CD4-positive, alpha-beta T cell (primary cell): ENCODE results near the gene FBXW11. TPM values are rescaled to one million over a fixed set of nuclear protein-coding genes. Genes with fewer than 3 reads are reported as not detected.

Source experiments
- ATAC-seq: fragments of 200-7000 bp; cut with Tn5 transposase; one replicate; pipeline ENCODE4 v1.10.0; 2022; ENCODE audit warnings: mild to moderate bottlenecking; ENCODE audit not compliant: poor library complexity
- CTCF ChIA-PET: fragments of 350-600 bp; sonication (Branson Sonifier 250); formaldehyde crosslinking; loops from one replicate; lab custom pipeline; 2021; ENCODE audit warnings: antibody characterized with exemption, inconsistent platforms; lab: Charles Lee
- POLR2A ChIA-PET: fragments of 350-600 bp; sonication (Branson Sonifier 250); formaldehyde crosslinking; loops from one replicate; lab custom pipeline; 2021; ENCODE audit warnings: antibody characterized with exemption, inconsistent platforms; lab: Charles Lee
- DNase-seq, 14 experiments: peaks; one replicate each; pipeline ENCODE4 v3.0.0-alpha.2; 2013 to 2020; ENCODE audit warnings: mixed read lengths in 2 of 14
- H3K27ac ChIP-seq, 2 donors: one replicate each; pipeline versions ENCODE4 v1.5.1 to v1.7.0; 2013; ENCODE audit warnings: low read length in 2 of 2, low read depth in 1 of 2, mild to moderate bottlenecking in 1 of 2
- H3K27me3 ChIP-seq, 2 experiments: 1 replicate in 1 of 2; 2 replicates in 1 of 2; pipeline versions ENCODE4 v1.6.1 to v1.7.0; 2013; ENCODE audit warnings: low read length in 2 of 2, control low read depth in 1 of 2, mild to moderate bottlenecking in 1 of 2, moderate library complexity in 1 of 2; ENCODE audit not compliant: insufficient read depth in 2 of 2, control insufficient read depth in 1 of 2
- H3K36me3 ChIP-seq: one replicate; pipeline ENCODE4 v1.6.1; 2013; ENCODE audit warnings: low read length, control low read depth; ENCODE audit not compliant: insufficient read depth
- H3K4me1 ChIP-seq: one replicate; pipeline ENCODE4 v1.6.1; 2013; ENCODE audit warnings: low read length, control low read depth; ENCODE audit not compliant: insufficient read depth
- H3K4me3 ChIP-seq: one replicate; pipeline ENCODE4 v1.5.1; 2013; ENCODE audit warnings: mild to moderate bottlenecking, low read length, moderate library complexity
- H3K9me3 ChIP-seq, 2 experiments: 1 replicate in 1 of 2; 2 replicates in 1 of 2; pipeline versions ENCODE4 v1.6.1 to v1.7.0; 2013; ENCODE audit warnings: low read length in 2 of 2, mild to moderate bottlenecking in 2 of 2, control low read depth in 1 of 2, moderate library complexity in 1 of 2; ENCODE audit not compliant: control insufficient read depth in 1 of 2, insufficient read depth in 1 of 2
- H3K27ac Mint-ChIP-seq: one replicate; pipeline ENCODE4 v1.8.0; 2020; ENCODE audit warnings: mixed read lengths
- H3K27me3 Mint-ChIP-seq: one replicate; pipeline ENCODE4 v1.8.0; 2021; ENCODE audit warnings: mixed read lengths
- H3K36me3 Mint-ChIP-seq: one replicate; pipeline ENCODE4 v1.8.0; 2021; ENCODE audit warnings: low read depth, mixed read lengths
- H3K4me1 Mint-ChIP-seq: one replicate; pipeline ENCODE4 v1.8.0; 2021; ENCODE audit warnings: low read depth, mixed read lengths
- H3K4me3 Mint-ChIP-seq: one replicate; pipeline ENCODE4 v1.8.0; 2020; ENCODE audit warnings: mild to moderate bottlenecking, mixed read lengths
- H3K9me3 Mint-ChIP-seq: one replicate; pipeline ENCODE4 v1.8.0; 2020; ENCODE audit warnings: mixed read lengths
- intact Hi-C, 2 experiments: fragments of 100-400 bp; cut with DNase I in 1 of 2; cut with micrococcal nuclease in 1 of 2; formaldehyde crosslinking; loops; one replicate each; pipeline versions ENCODE4 v1.15.1 to v1.9.0; 2023 to 2025; cut with DNase I, micrococcal nuclease
- total RNA-seq, 174 experiments: library from RNA in 2 of 174; stranded (reverse) in 2 of 174; gene quantifications; one replicate each; pipeline ENCODE4 v1.2.3 and lab custom pipeline; 2021 to 2026
- TF ChIP-seq, protein P1 (sequence below): fragments of 200-600 bp; IDR thresholded peaks from one replicate; pipeline ENCODE4 v1.8.0; 2022; ENCODE audit warnings: antibody characterized with exemption, mild to moderate bottlenecking

Gene FBXW11
- total RNA-seq, 2 experiments from 2014 or later = 20.9 to 24.0 TPM

DNA sequence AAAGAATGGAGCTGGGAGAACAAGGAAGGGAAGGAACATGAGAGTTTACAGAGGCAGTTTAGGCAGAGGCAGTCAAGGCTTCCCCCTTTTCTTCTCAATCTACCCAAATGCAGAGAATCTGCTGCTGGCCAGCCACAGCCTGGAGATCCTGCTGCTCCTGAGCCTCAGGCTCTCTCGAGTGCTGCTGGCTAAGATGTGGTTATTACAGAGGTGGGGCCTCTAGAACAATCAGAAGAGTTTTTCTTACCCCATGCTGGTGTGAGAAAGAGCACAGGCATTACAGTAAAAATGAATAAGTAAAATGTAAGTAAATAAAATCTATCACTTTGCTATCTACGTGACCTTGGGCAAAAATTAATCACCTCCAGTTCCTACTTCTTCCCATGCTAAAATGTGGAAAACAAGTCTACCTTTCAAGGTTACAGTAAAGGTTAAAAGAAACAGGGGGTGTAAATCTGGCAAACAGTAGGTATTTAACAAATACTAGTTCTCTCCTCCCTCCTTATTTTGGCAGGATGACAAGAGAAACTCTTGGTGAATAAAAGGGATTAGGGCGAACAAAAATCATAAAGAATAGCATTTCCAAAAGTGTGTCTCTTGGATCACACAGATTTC, 31.1 kb downstream of the FBXW11 start:
- H3K9me3 ChIP-seq = peaks cover 0 to 13% of the 10 kb centered on the region in 2 experiments
- no peaks in the 10 kb centered on the region for H3K9me3 Mint-ChIP-seq
- no peaks in the 10 kb centered on the region for H3K27me3 ChIP-seq
- H3K36me3 Mint-ChIP-seq = peaks cover 65% of the 10 kb centered on the region
- H3K4me1 Mint-ChIP-seq = peaks cover 66% of the 10 kb centered on the region
- no peak overlapping the region for H3K4me3 Mint-ChIP-seq
- intact Hi-C loops = no loop called here
- H3K27ac ChIP-seq = no peak overlapping the region
- no peak for ATAC-seq
- no peak for DNase-seq
- H3K27ac Mint-ChIP-seq = peak overlapping the region; percentile 12
- no peak overlapping the region for H3K4me3 ChIP-seq
- CTCF ChIA-PET = no interaction called here
- H3K4me1 ChIP-seq = no peaks in the 10 kb centered on the region
- peaks cover 5% of the 10 kb centered on the region for H3K36me3 ChIP-seq
- POLR2A ChIA-PET = no interaction called here
- H3K27me3 Mint-ChIP-seq = no peaks in the 10 kb centered on the region
- TF ChIP-seq, protein P1, sequence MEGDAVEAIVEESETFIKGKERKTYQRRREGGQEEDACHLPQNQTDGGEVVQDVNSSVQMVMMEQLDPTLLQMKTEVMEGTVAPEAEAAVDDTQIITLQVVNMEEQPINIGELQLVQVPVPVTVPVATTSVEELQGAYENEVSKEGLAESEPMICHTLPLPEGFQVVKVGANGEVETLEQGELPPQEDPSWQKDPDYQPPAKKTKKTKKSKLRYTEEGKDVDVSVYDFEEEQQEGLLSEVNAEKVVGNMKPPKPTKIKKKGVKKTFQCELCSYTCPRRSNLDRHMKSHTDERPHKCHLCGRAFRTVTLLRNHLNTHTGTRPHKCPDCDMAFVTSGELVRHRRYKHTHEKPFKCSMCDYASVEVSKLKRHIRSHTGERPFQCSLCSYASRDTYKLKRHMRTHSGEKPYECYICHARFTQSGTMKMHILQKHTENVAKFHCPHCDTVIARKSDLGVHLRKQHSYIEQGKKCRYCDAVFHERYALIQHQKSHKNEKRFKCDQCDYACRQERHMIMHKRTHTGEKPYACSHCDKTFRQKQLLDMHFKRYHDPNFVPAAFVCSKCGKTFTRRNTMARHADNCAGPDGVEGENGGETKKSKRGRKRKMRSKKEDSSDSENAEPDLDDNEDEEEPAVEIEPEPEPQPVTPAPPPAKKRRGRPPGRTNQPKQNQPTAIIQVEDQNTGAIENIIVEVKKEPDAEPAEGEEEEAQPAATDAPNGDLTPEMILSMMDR = no peak

- Histone ChIP-seq H3K27ac (no peak overlapping the region), H3K9me3 (peaks cover 0 to 3% of the 10 kb centered on the region in 2 experiments), H3K4me1 (peaks cover 4% of the 10 kb centered on the region), H3K36me3 (peaks cover 5% of the 10 kb centered on the region), H3K4me3 (no peak overlapping the region), H3K27me3 (no peaks in the 10 kb centered on the region)
- intact Hi-C loops = loop anchor here in 1 of 2 experiments (2.0 kb wide), 1 partner anchor 54 kb away; no protein-coding TSS in a partner anchor
- CTCF ChIA-PET = no interaction called here
- DNase-seq (no peak), ATAC-seq (no peak)
- no peaks in the 10 kb centered on the region for H3K27me3 Mint-ChIP-seq
- peaks cover 66% of the 10 kb centered on the region for H3K4me1 Mint-ChIP-seq
- peaks cover 38% of the 10 kb centered on the region for H3K36me3 Mint-ChIP-seq
- H3K4me3 Mint-ChIP-seq = no peak overlapping the region
- POLR2A ChIA-PET = no interaction called here
- no peaks in the 10 kb centered on the region for H3K9me3 Mint-ChIP-seq
- H3K27ac Mint-ChIP-seq = peak overlapping the region; percentile 16
- TF ChIP-seq, protein P1 = no peak
Measured at GRCh38 chr5:171970826-171971225, 35.6 kb downstream of the FBXW11 start.

GRCh38 chr5:171969288-171969880, 37.1 kb downstream of the FBXW11 start:
- no peaks in the 10 kb centered on the region for H3K27me3 Mint-ChIP-seq
- H3K4me1 ChIP-seq = peaks cover 8% of the 10 kb centered on the region

More at GRCh38 chr5:171969288-171969880, 37.1 kb downstream of the FBXW11 start:
- ChIA-PET POLR2A (no interaction called here), CTCF (no interaction called here)
- TF ChIP-seq, protein P1 = no peak
- no peaks in the 10 kb centered on the region for H3K27me3 ChIP-seq
- H3K9me3 ChIP-seq = peaks cover 0 to 3% of the 10 kb centered on the region in 2 experiments
- no peak overlapping the region for H3K4me3 Mint-ChIP-seq
- ATAC-seq (no peak), DNase-seq (no peak)
- H3K27ac ChIP-seq = no peak overlapping the region
- H3K27ac Mint-ChIP-seq = no peak overlapping the region
- peaks cover 29% of the 10 kb centered on the region for H3K36me3 Mint-ChIP-seq
- peaks cover 66% of the 10 kb centered on the region for H3K4me1 Mint-ChIP-seq
- peaks cover 2% of the 10 kb centered on the region for H3K36me3 ChIP-seq
- intact Hi-C loops = no loop called here
- H3K4me3 ChIP-seq = no peak overlapping the region
- no peaks in the 10 kb centered on the region for H3K9me3 Mint-ChIP-seq
